ENCODE data around the gene BFSP2.
"Not testable (repeated sequence)": the region's sequence is repeated elsewhere in the genome, so short reads cannot be mapped to it uniquely, and the experiment has no call there.

BFSP2 gene

GRCh38 chr3:133515127-133515526, 115.3 kb downstream of the BFSP2 start:
- no peak for DNase-seq (ENCODE audit: low read depth, low spot score)

GRCh38 chr3:133520286-133520685, 120.4 kb downstream of the BFSP2 start:
- no peak for DNase-seq (ENCODE audit: low read depth, low spot score)

- DNase-seq (ENCODE audit: low read depth, low spot score) = not testable (repeated sequence)
Observed at GRCh38 chr3:133520938-133521337, 121.1 kb downstream of the BFSP2 start.

GRCh38 chr3:133521946-133522345, 122.1 kb downstream of the BFSP2 start:
- DNase-seq (ENCODE audit: low read depth, low spot score) = no peak

GRCh38 chr3:133523758-133524157, 123.9 kb downstream of the BFSP2 start:
- not testable (repeated sequence) for DNase-seq (ENCODE audit: low read depth, low spot score)

Data from iPS DF 19.7 (cell line).